ENCODE data around the gene IL9.

IL9 gene

DNA sequence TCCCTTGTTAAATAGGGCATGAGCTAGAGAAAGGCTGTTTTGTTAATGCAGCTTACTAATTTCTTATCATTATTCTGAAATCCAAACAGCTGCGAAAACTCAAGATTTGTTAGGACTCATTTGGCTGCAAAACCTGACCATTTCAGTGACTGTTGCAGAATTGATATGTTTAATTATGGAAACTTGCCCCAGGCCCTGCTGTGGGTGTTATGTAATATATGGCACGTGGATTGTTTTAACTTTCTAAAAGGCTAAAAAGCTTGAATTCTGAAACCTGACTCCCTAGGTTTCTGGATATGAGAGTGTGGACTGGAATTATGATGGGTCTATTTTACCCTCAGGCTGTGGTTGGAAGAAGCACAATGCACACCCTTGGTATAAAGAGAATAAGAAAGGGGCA is 4.4 kb downstream of the IL9 start:
- peak; percentile 44 for DNase-seq

DNA sequence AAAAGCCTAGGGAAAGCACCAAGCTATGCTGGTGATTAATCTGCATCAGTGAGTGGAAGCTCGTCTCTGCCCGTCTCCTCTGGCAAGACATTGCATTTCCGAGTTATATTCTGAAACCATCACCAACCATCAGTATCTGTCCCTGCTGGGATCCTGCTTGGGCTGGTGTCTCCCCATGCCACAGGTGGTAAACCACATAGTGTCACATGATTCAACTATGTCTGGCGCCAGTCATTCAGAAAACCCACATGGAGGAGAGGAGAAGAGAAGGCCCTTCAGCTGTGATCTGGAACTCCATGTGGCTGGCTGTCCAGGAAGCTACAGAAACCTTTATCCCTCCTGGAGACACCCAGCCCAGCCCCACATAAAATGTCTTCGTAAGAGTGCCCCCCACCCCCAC is 4.8 kb downstream of the IL9 start:
- peak; percentile 35 for DNase-seq

DNA sequence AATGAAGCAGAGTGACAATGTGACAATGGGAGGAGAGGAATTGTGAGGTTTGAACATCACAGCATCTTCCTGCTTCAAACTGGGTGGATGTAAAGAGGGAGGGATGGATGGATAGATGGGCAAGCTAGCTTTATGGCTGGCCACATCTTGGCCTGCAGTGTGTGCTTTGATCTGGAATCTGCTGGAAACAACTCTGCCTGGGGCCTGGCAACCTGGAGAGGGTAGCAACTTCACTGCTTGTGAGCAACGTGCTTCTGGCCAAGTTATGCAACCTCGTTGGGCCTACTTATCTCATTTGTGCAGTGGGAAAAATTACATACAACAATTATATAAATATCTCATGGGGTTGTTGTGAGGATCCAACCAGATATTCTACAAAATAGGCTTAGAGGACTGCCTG is 5.3 kb downstream of the IL9 start:
- no peak for DNase-seq

DNA sequence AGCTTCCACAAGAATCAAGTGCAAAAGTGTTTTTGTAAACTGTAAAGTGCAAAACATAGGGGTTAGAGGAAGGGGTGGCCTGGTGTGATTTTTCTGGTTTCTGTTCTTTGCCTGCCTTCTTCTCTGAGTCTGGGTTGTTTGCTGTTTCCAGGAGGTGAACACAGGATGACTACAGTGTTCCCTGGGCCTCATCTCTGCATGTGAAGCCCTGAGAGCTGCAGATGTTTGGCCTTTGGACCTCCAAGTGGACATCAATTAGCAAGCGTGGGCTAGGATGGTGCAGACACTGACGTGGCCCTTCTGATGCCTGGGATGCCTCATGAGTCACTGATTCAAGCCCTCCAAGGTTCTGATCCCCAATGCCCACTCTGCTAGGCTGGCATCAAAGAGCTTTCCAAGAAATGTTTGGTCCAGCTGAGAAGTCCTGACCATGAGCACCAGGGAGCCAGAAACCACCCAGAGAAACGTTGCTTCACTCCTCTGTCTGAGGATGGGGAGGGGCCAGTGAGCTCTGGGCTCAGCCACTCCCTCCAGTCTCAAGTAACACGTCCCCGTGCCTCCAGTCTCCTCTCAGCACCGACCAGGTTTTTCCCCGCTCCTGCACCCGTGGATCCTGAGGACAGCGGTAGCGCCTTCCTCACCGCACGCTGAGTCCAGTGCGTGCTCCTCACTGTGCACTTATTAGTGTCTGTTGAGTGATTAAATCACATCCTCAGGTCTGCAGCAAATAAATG is 7.6 kb downstream of the IL9 start:
- no peak for DNase-seq

DNA sequence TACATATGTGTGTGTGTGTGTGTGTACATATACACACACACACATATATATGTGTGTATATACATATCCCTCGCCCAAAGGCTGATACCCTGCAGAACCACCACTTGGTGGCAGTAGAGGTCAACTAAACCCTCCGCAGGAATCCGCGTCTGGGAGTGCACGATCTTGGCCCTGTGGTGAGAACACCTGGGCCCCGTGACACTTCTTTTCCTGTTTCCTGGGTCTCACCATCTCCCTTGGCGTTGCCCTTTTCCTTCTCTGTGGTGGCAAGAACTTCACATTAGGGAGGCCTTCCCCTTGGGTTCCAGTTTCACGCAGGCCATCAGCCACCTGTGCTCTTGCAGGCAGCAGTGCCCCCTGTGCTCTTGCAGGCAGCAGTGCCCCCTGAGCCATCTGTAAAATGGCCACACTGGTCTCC is 8.2 kb downstream of the IL9 start:
- peak; percentile 83 for DNase-seq

DNA sequence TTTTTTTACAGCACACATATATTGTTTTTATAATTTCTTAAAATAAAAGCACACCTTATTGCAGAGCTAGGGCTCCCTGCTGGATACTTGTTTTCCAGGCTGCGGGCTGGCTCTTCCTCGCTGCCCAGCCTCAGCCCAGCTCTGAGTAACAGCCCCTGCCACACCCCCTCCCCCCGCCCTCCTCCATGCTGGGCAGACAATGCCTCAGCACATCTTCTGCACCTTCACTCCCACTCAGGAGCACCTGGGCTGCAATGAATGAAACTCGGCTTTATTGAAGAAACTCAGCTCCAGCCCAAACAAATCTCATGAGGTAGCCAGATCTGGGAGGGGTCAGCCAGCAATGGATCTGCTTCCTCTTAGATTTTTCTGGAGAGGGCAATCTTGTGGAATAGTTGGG is 9.5 kb downstream of the IL9 start:
- DNase-seq: no peak

DNA sequence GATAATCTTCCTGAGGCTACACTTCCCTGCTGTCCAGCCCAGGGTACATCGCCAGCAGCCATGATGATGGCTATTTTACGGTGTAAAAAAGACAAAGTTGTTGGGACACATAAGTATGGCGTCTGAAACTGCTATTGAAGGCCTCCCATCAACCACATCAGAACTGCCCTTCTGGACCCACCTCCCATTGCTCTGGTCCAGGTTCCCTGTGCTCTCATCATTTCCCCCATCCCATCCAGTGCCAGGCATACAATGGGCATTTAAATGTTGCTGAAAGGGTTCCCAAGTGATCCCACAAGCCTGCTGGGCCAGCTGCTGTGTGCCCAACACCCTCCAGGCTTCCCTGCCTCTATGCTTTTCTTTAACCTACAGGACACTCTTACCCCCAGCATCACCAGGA is 10.6 kb downstream of the IL9 start:
- DNase-seq: no peak

DNA sequence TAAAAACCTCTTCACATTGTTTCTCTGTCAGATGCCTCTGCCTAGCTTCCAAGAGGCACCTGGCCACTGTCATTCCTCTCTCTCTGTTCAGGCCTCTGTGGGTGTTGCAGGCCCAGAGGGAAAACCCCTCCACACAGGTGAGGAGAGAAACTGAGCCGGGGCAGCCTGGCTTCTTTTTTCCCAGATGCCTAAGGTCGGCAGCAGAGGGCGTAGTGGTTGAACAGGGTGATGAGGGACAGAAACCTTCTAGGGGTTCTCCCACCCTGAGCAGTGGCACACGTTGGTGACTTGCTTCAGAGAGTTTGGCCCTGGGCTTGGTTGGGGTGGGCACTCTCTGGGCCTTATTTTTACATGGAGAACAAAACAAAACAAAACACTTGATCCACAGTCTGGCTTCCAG is 12.2 kb downstream of the IL9 start:
- DNase-seq: peak; percentile 9

DNA sequence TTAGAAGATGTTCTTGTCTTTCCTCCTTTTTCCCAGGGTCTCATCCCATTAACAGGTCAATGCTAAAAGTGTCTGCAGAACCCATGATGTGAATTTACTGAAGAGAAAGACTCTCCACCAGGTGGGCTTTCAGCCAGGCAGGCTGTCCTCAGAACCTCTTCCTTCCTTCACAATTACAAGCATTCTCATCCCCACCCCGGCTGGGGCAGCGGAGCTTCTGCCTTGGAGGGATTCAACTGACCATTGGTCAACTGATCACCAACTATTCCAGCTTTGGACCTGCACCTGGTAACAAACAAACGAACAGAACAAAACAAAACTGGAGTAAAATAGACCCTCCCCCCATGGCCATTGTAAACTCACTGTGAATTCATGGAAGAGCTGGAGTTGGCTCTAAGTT is 12.6 kb downstream of the IL9 start:
- DNase-seq: no peak

DNA sequence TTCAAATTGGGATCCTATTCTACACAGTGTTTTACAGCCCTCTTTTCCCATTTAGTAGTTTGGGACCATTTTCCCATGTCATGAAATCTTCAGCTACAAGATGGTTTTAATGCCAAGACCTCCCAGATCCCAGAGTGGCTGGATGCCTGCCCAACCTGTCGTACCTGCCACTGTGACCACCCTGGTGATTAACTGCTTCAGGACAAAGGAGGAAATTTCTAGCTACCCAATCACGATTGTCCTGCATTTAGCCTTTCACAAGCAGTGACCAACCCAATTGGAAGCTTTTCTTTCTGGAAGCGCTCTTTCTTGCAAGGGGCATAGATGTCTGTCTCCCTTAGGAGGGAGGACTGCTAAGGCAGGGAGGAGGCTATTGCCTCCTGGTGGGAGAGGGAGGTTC is 13.8 kb downstream of the IL9 start:
- DNase-seq: peak; percentile 10

DNA sequence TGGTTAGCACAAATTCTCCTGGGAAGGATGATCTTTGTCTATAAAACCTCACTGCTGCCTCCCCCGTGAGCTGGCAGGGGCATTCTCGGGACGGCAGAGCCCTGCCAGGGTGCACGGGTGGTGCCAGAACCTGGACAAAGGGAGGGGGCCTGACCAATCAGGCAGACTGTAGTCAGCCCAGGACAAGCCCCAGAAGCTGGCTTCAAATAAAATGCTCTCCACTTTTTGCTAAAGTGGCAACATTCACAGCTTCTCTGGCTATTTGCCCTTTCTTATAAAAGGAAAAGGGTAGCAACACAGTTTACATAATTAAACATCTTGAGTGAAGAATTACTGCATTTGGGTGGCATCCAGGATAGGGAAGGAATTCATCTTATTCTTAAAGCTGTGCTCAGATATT is 14.4 kb downstream of the IL9 start:
- DNase-seq: no peak

DNA sequence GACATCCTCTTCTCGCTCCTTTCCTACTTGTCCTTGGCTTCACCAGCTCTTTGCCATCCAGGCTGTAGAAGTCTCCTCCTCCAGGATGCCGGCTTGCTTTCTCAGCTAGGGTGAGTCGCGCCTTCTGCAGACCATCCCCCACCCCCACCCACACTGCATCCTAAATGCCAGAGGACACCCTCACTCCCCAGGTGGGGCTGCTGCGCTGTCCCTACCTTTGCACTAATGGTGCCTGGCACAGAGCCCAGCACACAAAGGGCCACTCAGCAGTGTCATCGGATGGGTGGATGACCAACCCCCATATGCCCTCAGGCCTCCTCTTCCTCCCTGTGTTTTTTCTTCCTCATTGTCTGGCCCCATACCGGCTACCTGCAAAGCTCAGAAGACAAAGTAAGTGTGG is 14.8 kb downstream of the IL9 start:
- DNase-seq: peak; percentile 83

DNA sequence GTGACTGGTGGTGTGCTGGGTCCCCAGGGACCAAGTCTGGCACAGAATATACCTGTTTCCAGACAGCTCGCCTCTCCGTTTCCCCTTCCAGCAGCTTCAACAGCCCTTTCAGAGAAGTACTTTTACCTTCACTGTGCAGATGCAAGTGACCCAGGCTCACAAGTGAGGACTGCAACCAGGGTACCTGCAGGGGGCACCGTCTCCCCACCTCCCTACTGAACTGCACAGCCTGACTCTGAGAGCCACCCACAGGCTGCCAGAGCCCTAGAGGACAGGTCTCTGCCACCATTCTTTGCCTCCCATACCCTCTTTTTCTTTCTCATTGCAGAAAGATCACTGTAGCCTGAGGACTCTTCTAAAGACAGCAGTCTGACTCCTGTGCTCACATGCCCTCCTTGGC is 15.4 kb downstream of the IL9 start:
- peak; percentile 8 for DNase-seq

DNA sequence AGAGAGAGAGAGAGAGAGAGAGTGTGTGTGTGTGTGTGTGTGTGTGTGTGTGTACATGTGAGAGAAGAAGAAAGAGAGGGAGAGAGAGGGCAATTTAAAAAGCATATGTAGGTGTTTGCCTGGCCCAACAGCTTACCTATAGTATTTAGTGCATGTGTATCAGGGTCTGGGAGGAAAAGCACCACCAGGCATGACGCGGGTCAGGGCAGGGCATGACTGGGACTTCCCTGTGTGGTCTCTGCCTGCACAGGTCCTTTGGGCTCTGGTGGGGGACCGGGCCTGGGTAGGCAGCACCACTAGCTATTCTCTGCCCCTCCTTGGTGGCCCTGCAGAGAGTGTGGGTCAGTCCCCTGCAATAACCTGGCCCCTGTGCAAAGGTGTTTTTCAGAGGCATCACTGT is 16.1 kb downstream of the IL9 start:
- DNase-seq: no peak

DNA sequence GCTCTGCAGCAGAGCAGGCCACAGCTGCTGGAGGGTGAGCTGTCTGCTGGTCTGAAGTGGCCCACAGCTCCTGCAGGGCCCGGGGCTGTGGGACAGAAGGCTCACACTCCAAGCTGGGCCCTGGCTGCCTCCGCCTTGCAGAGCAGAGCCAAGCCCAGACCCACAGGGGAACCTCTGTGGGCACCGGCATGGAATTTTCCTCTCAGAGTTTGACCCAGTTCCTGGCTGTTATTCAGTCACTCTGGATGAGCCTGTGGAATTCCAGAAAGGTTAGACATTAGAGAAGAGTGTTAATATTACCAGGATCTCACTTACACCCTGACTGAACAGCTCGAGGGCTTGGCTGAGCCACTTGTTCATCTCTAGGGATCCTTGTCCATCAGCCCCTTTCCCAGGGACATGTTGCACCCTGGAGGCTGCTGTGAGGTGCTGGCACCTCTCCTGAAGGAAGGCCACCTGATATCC is 17.5 kb downstream of the IL9 start:
- no peak for DNase-seq

DNA sequence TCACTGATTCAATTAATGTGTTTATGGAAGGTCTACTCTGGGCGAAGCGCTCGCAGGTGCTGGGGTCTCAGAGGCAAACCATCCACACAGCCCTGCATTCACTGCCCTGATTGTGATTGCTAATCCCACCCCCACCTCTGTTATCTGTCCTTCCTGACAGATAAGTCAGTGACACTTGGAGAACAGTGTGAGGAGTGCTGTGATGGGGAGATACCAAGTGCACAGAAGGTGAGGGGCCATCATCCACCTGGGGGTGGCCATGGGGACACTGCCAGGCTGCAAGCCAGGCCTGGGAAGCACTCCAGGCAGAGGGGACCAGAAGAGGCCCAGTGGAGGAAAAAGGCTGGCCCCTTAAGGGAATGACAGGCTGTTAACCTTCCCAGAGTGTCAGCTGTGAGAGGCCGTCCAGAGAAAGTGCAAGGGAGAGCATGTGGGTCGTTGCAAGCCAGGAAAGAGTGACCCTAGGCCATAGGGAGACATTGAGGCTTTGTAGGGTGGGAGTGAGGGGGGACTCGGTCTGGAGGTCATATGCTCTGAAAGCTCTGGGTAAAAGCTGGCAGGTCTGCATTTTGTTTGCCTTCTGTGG is 18.0 kb downstream of the IL9 start:
- no peak for DNase-seq

DNA sequence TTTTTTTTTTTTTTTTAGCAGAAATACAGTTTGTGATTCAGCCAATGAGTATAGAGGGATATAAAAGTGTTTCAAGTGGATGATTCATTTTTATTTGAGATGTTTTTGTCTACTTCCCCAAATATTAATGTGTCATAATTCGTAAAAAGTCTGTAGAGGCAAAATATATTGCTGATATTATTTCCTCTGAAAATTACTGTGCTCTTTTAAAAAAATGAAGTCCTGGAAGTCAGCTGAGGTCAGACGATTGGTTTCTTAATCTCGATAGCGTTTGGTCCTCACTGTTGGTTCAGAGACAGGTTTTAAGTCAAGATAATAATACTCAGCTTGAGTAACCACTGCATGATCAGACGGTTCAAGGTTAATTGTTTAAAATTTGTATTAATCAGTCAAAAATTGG is 19.5 kb downstream of the IL9 start:
- DNase-seq: no peak

DNA sequence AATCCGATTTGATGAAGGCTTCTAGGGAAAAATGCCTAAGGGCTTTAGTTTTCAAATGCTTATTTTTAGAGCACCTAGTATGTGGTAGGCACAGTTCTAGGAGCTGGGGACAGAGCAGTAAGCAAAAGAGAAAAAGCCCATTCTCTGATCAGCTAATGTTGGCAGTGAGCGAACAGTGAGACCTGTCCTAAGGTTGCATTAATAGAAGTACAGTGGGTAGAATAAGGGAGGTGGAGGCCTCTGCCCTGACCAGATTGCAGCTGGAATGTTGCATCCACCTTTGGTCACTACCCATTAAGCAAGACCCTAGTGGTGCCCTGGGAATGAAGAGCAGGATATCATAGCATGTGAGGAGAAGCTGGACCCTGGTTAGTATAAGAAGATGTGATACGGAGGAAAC is 20.1 kb downstream of the IL9 start:
- no peak for DNase-seq

DNA sequence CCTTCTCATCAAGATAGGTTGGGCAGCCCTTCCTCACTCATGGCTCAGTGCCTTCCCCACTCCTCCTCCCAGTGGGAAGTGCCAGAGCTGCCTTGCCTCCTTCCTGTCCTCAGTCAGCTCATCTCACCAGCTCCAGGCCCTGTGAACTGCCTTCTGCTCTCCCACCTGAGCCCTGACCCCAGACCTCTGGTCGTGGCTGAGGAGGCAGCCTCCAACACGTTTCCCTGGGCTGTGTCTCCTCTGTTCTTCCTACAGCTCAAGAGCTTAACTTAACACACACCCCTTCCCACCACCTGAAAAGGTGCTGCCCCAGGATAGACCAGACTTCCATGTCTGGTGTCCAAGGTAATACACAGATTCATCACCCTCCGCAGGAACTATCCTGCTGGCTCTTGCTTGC is 21.2 kb downstream of the IL9 start:
- no peak for DNase-seq

DNA sequence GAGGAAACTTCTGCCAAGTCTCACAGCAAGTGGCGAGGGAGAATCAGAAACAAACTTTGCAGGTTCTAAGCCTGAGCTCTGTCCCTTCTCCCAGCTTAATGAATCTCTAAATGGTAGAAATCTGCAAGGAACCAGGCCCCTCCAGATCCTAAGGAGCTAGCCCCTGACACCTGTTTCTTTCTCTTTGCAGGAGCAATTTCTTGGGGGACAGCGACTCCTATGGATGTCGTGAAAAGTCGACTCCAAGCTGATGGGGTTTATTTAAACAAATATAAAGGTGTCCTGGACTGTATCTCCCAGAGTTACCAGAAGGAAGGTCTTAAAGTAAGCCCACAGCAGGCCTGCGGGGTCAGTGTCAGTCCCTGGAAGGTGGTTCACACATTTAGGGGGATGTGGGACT is 21.8 kb downstream of the IL9 start:
- no peak for DNase-seq

DNA sequence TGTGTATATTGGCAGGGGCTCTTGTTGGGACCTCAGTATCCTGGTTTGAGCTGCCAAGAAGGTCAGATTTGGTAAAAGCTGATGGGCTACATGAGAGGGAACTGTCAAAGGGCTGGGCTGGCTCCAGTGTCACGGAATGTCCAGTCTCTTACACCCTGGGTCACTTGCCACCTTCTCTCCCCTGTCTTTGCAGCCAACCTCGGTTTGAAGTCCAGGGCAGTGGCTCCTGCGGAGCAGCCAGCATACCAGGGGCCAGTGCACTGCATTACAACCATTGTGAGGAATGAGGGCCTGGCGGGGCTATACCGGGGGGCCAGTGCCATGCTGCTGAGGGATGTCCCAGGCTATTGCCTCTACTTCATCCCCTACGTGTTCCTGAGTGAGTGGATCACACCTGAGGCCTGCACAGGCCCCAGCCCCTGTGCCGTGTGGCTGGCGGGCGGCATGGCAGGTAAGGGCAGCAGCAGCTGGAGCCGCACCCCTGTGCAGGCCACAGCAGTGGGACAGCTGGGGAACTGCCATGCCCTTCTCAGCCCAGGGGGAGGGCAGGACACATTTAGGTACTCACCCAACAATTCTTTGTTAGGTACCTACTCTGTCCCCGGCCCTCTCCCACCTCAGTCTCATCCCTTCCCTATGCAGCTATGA is 24.2 kb downstream of the IL9 start:
- no peak for DNase-seq

DNA sequence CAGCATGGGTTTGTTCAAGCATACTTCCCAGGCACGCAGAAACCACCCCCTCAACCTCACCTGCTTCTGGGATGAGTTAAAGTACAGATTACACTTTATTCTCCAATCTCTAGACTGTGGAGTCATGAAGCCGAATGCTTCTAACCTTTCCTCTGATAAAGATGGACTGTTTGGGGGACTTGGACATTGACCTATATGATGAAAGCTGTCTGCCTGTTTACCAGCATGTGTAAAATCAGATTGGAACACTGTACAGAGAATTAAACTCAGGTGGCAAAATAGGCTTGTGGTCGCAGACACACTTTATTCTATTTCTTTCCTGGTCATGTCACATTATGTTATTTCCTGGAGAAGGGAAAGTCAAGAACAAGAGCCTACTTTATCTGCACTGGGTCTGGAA is 25.7 kb downstream of the IL9 start:
- DNase-seq: no peak

DNA sequence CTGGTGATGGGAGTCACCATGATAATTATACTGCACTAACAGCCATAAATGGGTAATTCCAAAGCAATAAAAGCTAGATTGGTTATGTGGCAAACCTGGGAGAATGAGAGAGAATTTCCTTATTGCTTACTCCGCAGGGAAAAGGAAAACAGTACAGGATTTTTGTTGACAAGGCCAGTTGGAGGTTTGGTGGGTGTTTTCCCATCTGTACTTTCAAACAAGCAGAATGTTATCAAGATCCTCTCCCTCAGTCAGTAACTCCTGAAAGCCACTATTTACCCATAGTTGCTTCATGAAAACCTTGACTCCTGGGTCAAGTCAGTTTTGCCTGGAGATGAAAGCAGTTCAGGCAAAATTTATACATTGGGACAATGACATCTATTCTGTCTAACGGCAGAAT is 26.4 kb downstream of the IL9 start:
- DNase-seq: no peak

DNA sequence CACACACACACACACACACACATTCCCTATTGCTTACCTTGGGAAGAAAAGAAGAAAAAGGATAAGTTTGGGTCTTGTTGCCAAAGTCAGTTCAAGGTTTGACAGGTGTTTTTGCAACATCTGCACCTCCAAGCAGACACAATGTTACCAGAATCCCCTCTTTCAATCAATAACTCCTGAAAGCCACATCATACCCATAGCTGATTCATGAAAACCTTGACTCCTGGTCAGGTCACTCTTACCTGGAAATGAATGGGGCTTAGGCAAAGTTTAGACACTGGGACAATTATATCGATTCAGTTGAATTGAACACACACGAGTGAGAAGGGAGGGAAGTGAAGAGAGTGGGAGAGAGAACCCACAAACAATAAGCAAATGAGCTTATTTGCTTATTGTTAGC is 27.0 kb downstream of the IL9 start:
- DNase-seq: no peak

DNA sequence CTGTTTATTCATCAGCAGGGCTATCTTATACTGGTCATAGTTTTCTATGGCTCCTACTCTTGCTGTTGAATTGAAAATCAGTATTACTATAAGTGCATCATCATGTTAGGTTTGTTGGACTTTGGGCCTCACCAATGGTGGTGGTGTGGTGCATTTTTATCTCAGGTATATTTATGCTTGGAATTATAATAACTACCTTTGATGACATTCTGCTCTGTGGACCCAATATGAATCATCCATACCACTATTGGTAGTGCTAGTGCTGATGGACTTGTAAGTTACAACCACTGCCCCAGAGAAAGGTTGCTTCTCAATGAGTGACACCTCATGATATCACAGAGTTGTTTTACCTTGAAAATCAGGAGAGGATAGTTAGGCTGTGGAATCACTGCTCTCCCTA is 28.0 kb downstream of the IL9 start:
- no peak for DNase-seq

All from NCI-H69 (cell line).